Glutamatergic neuron (in vitro differentiated cells): ENCODE measurements around the gene CASP14. TPM values are rescaled to one million over a fixed set of nuclear protein-coding genes. Genes with fewer than 3 reads are reported as not detected.

ENCODE experiments used
- DNase-seq: peaks from one replicate; pipeline ENCODE4 v3.0.0; 2022
- H3K27ac Mint-ChIP-seq: one replicate; pipeline ENCODE4 v1.8.0; 2020; ENCODE audit warnings: mild to moderate bottlenecking, mixed read lengths, inconsistent platforms; ENCODE audit not compliant: unreplicated experiment
- H3K27me3 Mint-ChIP-seq: one replicate; pipeline ENCODE4 v1.8.0; 2020; ENCODE audit warnings: mild to moderate bottlenecking, moderate library complexity, mixed read lengths, inconsistent platforms; ENCODE audit not compliant: unreplicated experiment
- H3K36me3 Mint-ChIP-seq: one replicate; pipeline ENCODE4 v1.8.0; 2020; ENCODE audit warnings: mild to moderate bottlenecking, mixed read lengths, inconsistent platforms; ENCODE audit not compliant: unreplicated experiment
- H3K4me1 Mint-ChIP-seq: one replicate; pipeline ENCODE4 v1.8.0; 2020; ENCODE audit warnings: mild to moderate bottlenecking, low read depth, mixed read lengths, inconsistent platforms; ENCODE audit not compliant: unreplicated experiment
- H3K4me3 Mint-ChIP-seq: one replicate; pipeline ENCODE4 v1.8.0; 2020; ENCODE audit warnings: mild to moderate bottlenecking, mixed read lengths, inconsistent platforms; ENCODE audit not compliant: unreplicated experiment
- H3K9me3 Mint-ChIP-seq: one replicate; pipeline ENCODE4 v1.8.0; 2020; ENCODE audit warnings: mild to moderate bottlenecking, moderate library complexity, mixed read lengths, inconsistent platforms; ENCODE audit not compliant: unreplicated experiment
- total RNA-seq: library from RNA; stranded (reverse); fragmentation: NEBNext Ultra II Directional; extraction: Animal tissue kit (Norgen Biotek cat#: 25700); gene quantifications from one replicate; pipeline ENCODE4 v1.2.1, GENCODE V29; 2021; ENCODE audit not compliant: unreplicated experiment
- TF ChIP-seq, protein P1 (sequence below): fragments of 200-600 bp; sonication (generic); IDR thresholded peaks from one replicate; pipeline ENCODE4 v1.5.0; 2021; ENCODE audit not compliant: partially characterized antibody, unreplicated experiment

CASP14 gene
- total RNA-seq, 1 donor from 2014 or later = not detected

DNA sequence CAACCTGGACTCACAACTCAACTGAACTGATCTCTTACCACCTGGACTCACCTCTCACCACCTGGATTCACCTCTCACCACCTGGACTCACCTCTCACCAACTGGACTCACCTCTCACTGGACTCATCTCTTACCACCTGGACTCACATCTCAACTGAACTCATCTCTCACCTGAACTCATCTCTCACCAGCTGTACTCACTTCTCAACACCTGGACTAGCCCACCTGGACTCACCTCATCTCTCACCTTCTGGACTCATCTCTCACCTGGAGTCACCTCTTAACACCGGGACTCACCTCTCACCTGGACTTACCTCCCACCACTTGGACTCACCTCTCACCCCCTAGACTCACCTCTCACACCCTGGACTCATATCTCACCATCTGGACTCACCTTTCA lies 7.3 kb upstream of the CASP14 start:
- Mint-ChIP-seq H3K36me3 (no peaks in the 10 kb centered on the region), H3K9me3 (no peaks in the 10 kb centered on the region), H3K4me3 (no peak overlapping the region), H3K27ac (no peak overlapping the region), H3K27me3 (no peaks in the 10 kb centered on the region), H3K4me1 (no peaks in the 10 kb centered on the region)
- TF ChIP-seq, protein P1, sequence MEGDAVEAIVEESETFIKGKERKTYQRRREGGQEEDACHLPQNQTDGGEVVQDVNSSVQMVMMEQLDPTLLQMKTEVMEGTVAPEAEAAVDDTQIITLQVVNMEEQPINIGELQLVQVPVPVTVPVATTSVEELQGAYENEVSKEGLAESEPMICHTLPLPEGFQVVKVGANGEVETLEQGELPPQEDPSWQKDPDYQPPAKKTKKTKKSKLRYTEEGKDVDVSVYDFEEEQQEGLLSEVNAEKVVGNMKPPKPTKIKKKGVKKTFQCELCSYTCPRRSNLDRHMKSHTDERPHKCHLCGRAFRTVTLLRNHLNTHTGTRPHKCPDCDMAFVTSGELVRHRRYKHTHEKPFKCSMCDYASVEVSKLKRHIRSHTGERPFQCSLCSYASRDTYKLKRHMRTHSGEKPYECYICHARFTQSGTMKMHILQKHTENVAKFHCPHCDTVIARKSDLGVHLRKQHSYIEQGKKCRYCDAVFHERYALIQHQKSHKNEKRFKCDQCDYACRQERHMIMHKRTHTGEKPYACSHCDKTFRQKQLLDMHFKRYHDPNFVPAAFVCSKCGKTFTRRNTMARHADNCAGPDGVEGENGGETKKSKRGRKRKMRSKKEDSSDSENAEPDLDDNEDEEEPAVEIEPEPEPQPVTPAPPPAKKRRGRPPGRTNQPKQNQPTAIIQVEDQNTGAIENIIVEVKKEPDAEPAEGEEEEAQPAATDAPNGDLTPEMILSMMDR = no peak
- no peak for DNase-seq

DNA sequence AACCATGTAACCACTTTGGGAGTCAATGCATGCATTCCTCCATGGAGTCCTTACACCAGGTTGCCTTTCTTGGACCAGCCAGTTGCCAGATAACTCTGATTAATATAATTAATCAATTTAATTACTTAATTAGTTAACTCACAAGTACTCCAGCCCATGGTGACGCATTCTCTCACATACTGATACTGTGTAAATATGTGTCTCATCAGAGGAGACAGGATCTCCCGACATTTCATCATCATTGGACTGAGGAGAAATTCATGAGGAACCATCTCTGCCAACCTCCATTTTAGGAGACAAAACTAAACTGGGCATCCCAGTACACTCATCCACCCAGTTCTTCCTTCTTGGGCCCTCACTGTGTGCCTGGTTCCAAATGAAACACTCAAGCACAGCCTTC lies 6.5 kb upstream of the CASP14 start:
- H3K27ac Mint-ChIP-seq = no peak overlapping the region
- TF ChIP-seq, protein P1 = no peak
- H3K36me3 Mint-ChIP-seq = no peaks in the 10 kb centered on the region
- no peaks in the 10 kb centered on the region for H3K27me3 Mint-ChIP-seq
- H3K4me1 Mint-ChIP-seq = no peaks in the 10 kb centered on the region
- H3K9me3 Mint-ChIP-seq = no peaks in the 10 kb centered on the region
- no peak for DNase-seq
- no peak overlapping the region for H3K4me3 Mint-ChIP-seq

DNA sequence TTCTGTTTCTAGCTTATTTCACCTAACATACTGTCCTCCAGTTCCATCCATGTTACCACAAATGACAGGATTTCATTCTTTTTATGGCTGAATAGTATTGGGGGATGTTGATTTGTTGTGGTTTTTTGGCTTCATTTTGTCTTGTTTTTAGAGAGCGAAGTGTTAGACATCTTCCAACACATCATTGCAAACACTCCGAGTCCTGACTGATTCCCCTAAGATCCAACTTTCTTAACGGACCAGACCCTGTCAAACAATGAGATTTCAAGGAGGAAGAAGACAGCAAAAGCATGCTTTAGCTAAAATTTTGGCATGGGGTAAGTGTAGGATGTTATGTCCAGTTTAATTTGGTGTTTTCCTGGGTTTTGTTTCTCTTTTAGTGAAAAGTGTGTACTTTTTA lies 3.8 kb upstream of the CASP14 start:
- DNase-seq = no peak
- Mint-ChIP-seq H3K4me3 (no peak overlapping the region), H3K4me1 (no peaks in the 10 kb centered on the region), H3K36me3 (no peaks in the 10 kb centered on the region), H3K9me3 (peaks cover 1% of the 10 kb centered on the region), H3K27ac (no peak overlapping the region), H3K27me3 (no peaks in the 10 kb centered on the region)
- TF ChIP-seq, protein P1 = no peak

DNA sequence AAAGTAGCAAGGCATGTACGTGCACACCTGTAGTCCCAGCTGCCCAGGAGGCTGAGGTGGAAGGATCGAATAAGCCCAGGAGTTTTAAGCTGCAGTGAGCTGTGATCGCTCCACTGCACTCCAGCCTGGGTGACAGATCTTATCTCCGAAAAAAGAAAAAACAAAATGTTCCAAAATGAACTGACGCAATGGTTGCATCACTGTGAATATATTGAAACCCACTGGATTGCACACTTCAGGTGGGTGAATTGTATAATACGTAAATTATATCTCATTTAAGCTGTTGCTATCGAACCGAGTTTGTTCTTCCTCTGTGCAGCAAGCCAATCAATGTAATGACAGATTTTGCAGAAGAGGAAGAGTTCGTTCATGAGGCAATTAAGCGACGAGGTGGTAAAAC lies 1.6 kb upstream of the CASP14 start:
- peaks cover 2% of the 10 kb centered on the region for H3K27me3 Mint-ChIP-seq
- no peak overlapping the region for H3K4me3 Mint-ChIP-seq
- H3K36me3 Mint-ChIP-seq = peaks cover 9% of the 10 kb centered on the region
- peaks cover 1% of the 10 kb centered on the region for H3K9me3 Mint-ChIP-seq
- TF ChIP-seq, protein P1 = no peak
- DNase-seq = no peak
- H3K27ac Mint-ChIP-seq = no peak overlapping the region
- H3K4me1 Mint-ChIP-seq = no peaks in the 10 kb centered on the region

DNA sequence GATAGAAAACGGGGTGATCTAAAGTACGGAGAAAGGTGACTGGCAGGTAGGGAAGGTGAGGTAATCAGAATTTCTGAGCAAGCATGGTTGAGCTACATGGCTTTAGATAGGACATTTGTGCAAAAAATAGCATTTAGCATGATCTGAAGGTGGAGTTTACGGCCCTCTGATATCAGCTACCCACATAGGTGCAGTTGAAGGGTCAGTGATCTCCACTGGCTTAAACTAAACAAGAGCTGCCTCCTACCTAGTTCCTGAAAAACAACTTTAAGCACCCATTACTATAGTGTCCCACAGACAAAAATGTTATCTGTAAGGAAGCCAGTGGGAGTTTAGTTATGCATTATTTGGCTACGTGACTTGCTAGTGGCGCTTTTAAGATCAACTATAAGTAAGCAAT lies 1.2 kb upstream of the CASP14 start:
- H3K36me3 Mint-ChIP-seq = peaks cover 9% of the 10 kb centered on the region
- H3K9me3 Mint-ChIP-seq = peaks cover 1% of the 10 kb centered on the region
- no peaks in the 10 kb centered on the region for H3K4me1 Mint-ChIP-seq
- H3K27me3 Mint-ChIP-seq = peaks cover 2% of the 10 kb centered on the region
- TF ChIP-seq, protein P1 = no peak
- H3K27ac Mint-ChIP-seq = no peak overlapping the region
- H3K4me3 Mint-ChIP-seq = no peak overlapping the region
- no peak for DNase-seq
